ENCODE data around the gene ERCC2. TPM values are rescaled to one million over a fixed set of nuclear protein-coding genes. Genes with fewer than 3 reads are reported as not detected.
"Not testable (repeated sequence)": the region's sequence is repeated elsewhere in the genome, so short reads cannot be mapped to it uniquely, and the experiment has no call there.

ERCC2 gene
- polyA plus RNA-seq, 6 donors from 2014 or later, result 4.7 to 8.0 (median 6.7) TPM

GRCh38 chr19:45347570-45348366 is 22.6 kb downstream of the ERCC2 start:
- Mint-ChIP-seq H3K27ac (peak overlapping the region in 1 of 6 donors; percentile 78), H3K36me3 (no peaks in the 10 kb centered on the region), H3K27me3 (peaks cover 5 to 45% (median 24%) of the 10 kb centered on the region in 3 donors), H3K4me1 (no peaks in the 10 kb centered on the region), H3K9me3 (no peaks in the 10 kb centered on the region), H3K4me3 (no peak overlapping the region)
- DNase-seq, result no peak
- no peak for ATAC-seq (ENCODE audit: low read depth in 2 of 2)

- no peak for DNase-seq
- no peaks in the 10 kb centered on the region for H3K4me1 Mint-ChIP-seq
Observed at GRCh38 chr19:45346449-45346848, 23.9 kb downstream of the ERCC2 start.

GRCh38 chr19:45345506-45345860 is 24.9 kb downstream of the ERCC2 start:
- Mint-ChIP-seq H3K36me3 (no peaks in the 10 kb centered on the region), H3K9me3 (no peaks in the 10 kb centered on the region), H3K27me3 (peaks cover 5 to 45% (median 25%) of the 10 kb centered on the region in 3 donors), H3K27ac (no peak overlapping the region), H3K4me1 (no peaks in the 10 kb centered on the region), H3K4me3 (no peak overlapping the region)
- no peak for ATAC-seq (ENCODE audit: low read depth in 2 of 2)
- DNase-seq, result no peak

More at GRCh38 chr19:45346449-45346848, 23.9 kb downstream of the ERCC2 start:
- H3K36me3 Mint-ChIP-seq, result no peaks in the 10 kb centered on the region
- no peak overlapping the region for H3K27ac Mint-ChIP-seq
- no peaks in the 10 kb centered on the region for H3K9me3 Mint-ChIP-seq
- no peak overlapping the region for H3K4me3 Mint-ChIP-seq
- no peak for ATAC-seq (ENCODE audit: low read depth in 2 of 2)
- H3K27me3 Mint-ChIP-seq, result peaks cover 5 to 45% (median 24%) of the 10 kb centered on the region in 3 donors

GRCh38 chr19:45344621-45345505 is 25.5 kb downstream of the ERCC2 start:
- ATAC-seq (ENCODE audit: low read depth in 2 of 2) (no peak), DNase-seq (no peak)
- Mint-ChIP-seq H3K4me3 (no peak overlapping the region), H3K9me3 (peaks cover 0 to 4% (median 0%) of the 10 kb centered on the region in 7 donors), H3K4me1 (peaks cover 3 to 6% (median 4%) of the 10 kb centered on the region in 3 donors), H3K27me3 (peaks cover 10 to 51% (median 31%) of the 10 kb centered on the region in 3 donors), H3K27ac (no peak overlapping the region), H3K36me3 (no peaks in the 10 kb centered on the region)

GRCh38 chr19:45342911-45343310 is 27.5 kb downstream of the ERCC2 start:
- Mint-ChIP-seq H3K4me3 (no peak overlapping the region), H3K4me1 (peaks cover 6 to 7% (median 7%) of the 10 kb centered on the region in 3 donors), H3K9me3 (peaks cover 0 to 4% (median 0%) of the 10 kb centered on the region in 7 donors), H3K36me3 (no peaks in the 10 kb centered on the region), H3K27ac (no peak overlapping the region), H3K27me3 (peaks cover 20 to 63% (median 32%) of the 10 kb centered on the region in 3 donors)
- ATAC-seq (ENCODE audit: low read depth in 2 of 2), result no peak
- DNase-seq, result no peak

- Mint-ChIP-seq H3K9me3 (peaks cover 0 to 4% (median 0%) of the 10 kb centered on the region in 7 donors), H3K27ac (no peak overlapping the region), H3K4me3 (no peak overlapping the region), H3K4me1 (peaks cover 6 to 7% (median 7%) of the 10 kb centered on the region in 3 donors), H3K36me3 (no peaks in the 10 kb centered on the region), H3K27me3 (peaks cover 28 to 55% (median 34%) of the 10 kb centered on the region in 3 donors)
- ATAC-seq (ENCODE audit: low read depth in 2 of 2), result peak; percentile 32 to 34
- no peak for DNase-seq
Observed at GRCh38 chr19:45340899-45341453, 29.4 kb downstream of the ERCC2 start.

GRCh38 chr19:45340232-45340898 is 30.0 kb downstream of the ERCC2 start, which contains the start of gene KLC3:
KLC3 (plus strand) TSS chr19:45340750; CDS start chr19:45345542, 4,792 bp downstream.
- Mint-ChIP-seq H3K27me3 (peaks cover 27 to 51% (median 28%) of the 10 kb centered on the region in 3 donors), H3K4me1 (peaks cover 6 to 7% (median 7%) of the 10 kb centered on the region in 3 donors)
- peak; percentile 40 to 50 for ATAC-seq (ENCODE audit: low read depth in 2 of 2)

GRCh38 chr19:45339629-45340028 is 30.7 kb downstream of the ERCC2 start:
- DNase-seq (no peak), ATAC-seq (ENCODE audit: low read depth in 2 of 2) (no peak)
- Mint-ChIP-seq H3K4me3 (peak overlapping the region in 5 of 8 donors; percentile 47 to 73 (median 69)), H3K4me1 (peaks cover 6 to 7% (median 7%) of the 10 kb centered on the region in 3 donors), H3K36me3 (no peaks in the 10 kb centered on the region), H3K27ac (no peak overlapping the region), H3K27me3 (peaks cover 20 to 44% (median 28%) of the 10 kb centered on the region in 3 donors), H3K9me3 (peaks cover 0 to 4% (median 0%) of the 10 kb centered on the region in 7 donors)

More at GRCh38 chr19:45340232-45340898, 30.0 kb downstream of the ERCC2 start, which contains the start of gene KLC3:
- Mint-ChIP-seq H3K36me3 (no peaks in the 10 kb centered on the region), H3K4me3 (peak within 1 kb of the TSS in 7 of 8 donors; percentile 47 to 82 (median 70)), H3K9me3 (peaks cover 0 to 4% (median 0%) of the 10 kb centered on the region in 7 donors), H3K27ac (peak within 1 kb of the TSS in 1 of 6 donors; percentile 73)
- DNase-seq, result peak; percentile 20

- Mint-ChIP-seq H3K4me3 (peak overlapping the region in 1 of 8 donors; percentile 29), H3K9me3 (peaks cover 0 to 4% (median 0%) of the 10 kb centered on the region in 7 donors), H3K27ac (no peak overlapping the region), H3K36me3 (no peaks in the 10 kb centered on the region), H3K4me1 (peaks cover 6 to 7% (median 7%) of the 10 kb centered on the region in 3 donors), H3K27me3 (peaks cover 14 to 32% (median 23%) of the 10 kb centered on the region in 3 donors)
- DNase-seq (no peak), ATAC-seq (ENCODE audit: low read depth in 2 of 2) (no peak)
Observed at GRCh38 chr19:45336696-45337251, 33.6 kb downstream of the ERCC2 start.

- peaks cover 15 to 40% (median 22%) of the 10 kb centered on the region in 3 donors for H3K27me3 Mint-ChIP-seq
- H3K4me3 Mint-ChIP-seq; DNase-seq; H3K4me1 Mint-ChIP-seq; ATAC-seq (ENCODE audit: low read depth in 2 of 2); H3K27ac Mint-ChIP-seq; H3K36me3 Mint-ChIP-seq; H3K9me3 Mint-ChIP-seq: not testable (repeated sequence)
Observed at GRCh38 chr19:45334881-45335280, 35.5 kb downstream of the ERCC2 start.

GRCh38 chr19:45333609-45334303 is 36.6 kb downstream of the ERCC2 start:
- no peaks in the 10 kb centered on the region for H3K36me3 Mint-ChIP-seq
- H3K4me1 Mint-ChIP-seq, result peaks cover 0 to 3% (median 3%) of the 10 kb centered on the region in 3 donors
- H3K9me3 Mint-ChIP-seq, result no peaks in the 10 kb centered on the region
- ATAC-seq (ENCODE audit: low read depth in 2 of 2) (no peak), DNase-seq (no peak)
- peaks cover 14 to 29% (median 15%) of the 10 kb centered on the region in 3 donors for H3K27me3 Mint-ChIP-seq
- H3K27ac Mint-ChIP-seq, result peak overlapping the region in 1 of 6 donors; percentile 56
- H3K4me3 Mint-ChIP-seq, result no peak overlapping the region

GRCh38 chr19:45331411-45331810 is 39.0 kb downstream of the ERCC2 start:
- peaks cover 10 to 28% (median 18%) of the 10 kb centered on the region in 3 donors for H3K27me3 Mint-ChIP-seq
- peak overlapping the region in 1 of 6 donors; percentile 32 for H3K27ac Mint-ChIP-seq

More at GRCh38 chr19:45331411-45331810, 39.0 kb downstream of the ERCC2 start:
- Mint-ChIP-seq H3K4me1 (peaks cover 2 to 3% (median 3%) of the 10 kb centered on the region in 3 donors), H3K9me3 (peaks cover 0 to 4% (median 0%) of the 10 kb centered on the region in 7 donors), H3K36me3 (no peaks in the 10 kb centered on the region), H3K4me3 (no peak overlapping the region)
- DNase-seq (no peak), ATAC-seq (ENCODE audit: low read depth in 2 of 2) (no peak)
